Mammary epithelial cell (primary cell): ENCODE data around the gene DNAH17.

Source experiments
- CTCF ChIP-seq, 2 donors: IDR thresholded peaks in 1 of 2; conservative IDR thresholded peaks in 1 of 2; 2 replicates each; pipeline ENCODE4 v1.5.1; 2011 to 2012; ENCODE audit warnings: inconsistent platforms in 2 of 2, low read length in 2 of 2, mild to moderate bottlenecking in 2 of 2, control low read depth in 1 of 2, low read depth in 1 of 2; ENCODE audit not compliant: insufficient read depth in 1 of 2; ENCODE audit errors: extremely low read depth in 1 of 2
- EZH2 ChIP-seq: IDR thresholded peaks from 2 replicates; pipeline ENCODE4 v1.6.1; 2012; ENCODE audit warnings: low read length, inconsistent platforms, borderline replicate concordance

DNA sequence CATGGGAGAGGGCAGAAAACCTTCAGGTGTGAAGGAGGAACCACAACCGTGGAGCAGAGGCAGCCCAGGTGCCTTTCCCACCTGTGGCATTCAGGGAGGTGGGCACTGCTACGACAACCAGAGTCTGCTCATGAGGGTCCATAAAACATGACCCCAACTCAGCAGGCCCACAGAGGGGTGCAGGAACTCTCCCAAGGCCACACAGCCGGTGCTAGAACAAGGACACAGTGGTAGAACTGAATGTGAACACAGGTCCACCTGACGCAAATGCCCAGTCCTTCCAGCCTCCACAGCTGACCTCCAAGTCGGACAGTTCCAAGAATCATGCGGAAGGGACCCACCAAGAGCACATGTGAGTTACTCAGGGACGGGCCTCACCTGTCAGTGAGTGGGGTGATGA, 76.4 kb downstream of the DNAH17 start:
- TF ChIP-seq EZH2 = no peak
- no peak for TF ChIP-seq CTCF (conservative IDR thresholded peaks at IDR 0.05 in 1 of 2, IDR thresholded peaks at IDR 0.05 in 1 of 2; ENCODE audit: extremely low read depth in 1 of 2, insufficient read depth in 1 of 2, low read depth in 1 of 2, low read length in 2 of 2)
